NB4 (cell line): Measurements from ENCODE around the gene NTSR1.

ENCODE experiments used
- DNase-seq: peaks from one replicate; pipeline ENCODE4 v3.0.0; 2010; ENCODE audit warnings: low read depth
- H3K4me3 ChIP-seq: one replicate; pipeline ENCODE4 v1.5.1; 2011; ENCODE audit warnings: mild to moderate bottlenecking, low read depth, low read length, moderate library complexity
- CTCF ChIP-seq: IDR thresholded peaks from one replicate; pipeline ENCODE4 v1.5.1; 2012; ENCODE audit warnings: low read depth, low read length
- MAX ChIP-seq: IDR thresholded peaks from 2 replicates; pipeline ENCODE4 v1.6.1; 2011; ENCODE audit warnings: low read depth, low read length
- MYC ChIP-seq: IDR thresholded peaks from 2 replicates; pipeline ENCODE4 v1.6.1; 2011; ENCODE audit warnings: low read depth, low read length
- POLR2A ChIP-seq: IDR thresholded peaks from 2 replicates; pipeline ENCODE4 v1.6.1; 2011; ENCODE audit warnings: mild to moderate bottlenecking; ENCODE audit not compliant: insufficient read length; ENCODE audit errors: extremely low read depth

The NTSR1 gene

GRCh38 chr20:62795023-62795761 lies 86.6 kb downstream of the NTSR1 start:
- peak; percentile 89 for DNase-seq
- TF ChIP-seq MAX (peak; percentile 67), MYC (peak; percentile 87), CTCF (no peak), POLR2A (peak; percentile 95)

GRCh38 chr20:62796699-62797491 lies 88.3 kb downstream of the NTSR1 start:
- TF ChIP-seq CTCF: no peak
- no peak for TF ChIP-seq MYC
- TF ChIP-seq MAX: no peak
- TF ChIP-seq POLR2A: no peak
- H3K4me3 ChIP-seq: peak overlapping the region; percentile 59
- DNase-seq: no peak

More at GRCh38 chr20:62795023-62795761, 86.6 kb downstream of the NTSR1 start:
- H3K4me3 ChIP-seq: peak overlapping the region; percentile 71

GRCh38 chr20:62797671-62798532 lies 89.3 kb downstream of the NTSR1 start:
- H3K4me3 ChIP-seq: no peak overlapping the region
- DNase-seq: no peak
- TF ChIP-seq MYC (no peak), CTCF (no peak), MAX (no peak), POLR2A (no peak)

GRCh38 chr20:62799036-62799435 lies 90.4 kb downstream of the NTSR1 start:
- no peak overlapping the region for H3K4me3 ChIP-seq
- DNase-seq: no peak
- TF ChIP-seq POLR2A (no peak), MYC (no peak), MAX (no peak), CTCF (no peak)

GRCh38 chr20:62799459-62799858 lies 90.8 kb downstream of the NTSR1 start:
- no peak for DNase-seq
- no peak overlapping the region for H3K4me3 ChIP-seq
- TF ChIP-seq CTCF: no peak
